ENCODE measurements around the gene PM20D1. TPM values are rescaled to one million over a fixed set of nuclear protein-coding genes. Genes with fewer than 3 reads are reported as not detected.
"Not testable (repeated sequence)": the region's sequence is repeated elsewhere in the genome, so short reads cannot be mapped to it uniquely, and the experiment has no call there.

The PM20D1 gene
- total and polyA plus RNA-seq, 4 experiments from 2014 or later = 1.4 to 1.9 (median 1.8) TPM

GRCh38 chr1:205889006-205889405, 39.1 kb upstream of the PM20D1 start:
- peak overlapping the region in 2 of 8 donors; percentile 35 to 42 for H3K4me3 Mint-ChIP-seq
- H3K4me3 ChIP-seq (ENCODE audit: low read length in 2 of 2); H3K36me3 ChIP-seq (ENCODE audit: insufficient read depth, low read length); H3K27me3 Mint-ChIP-seq; H3K27ac ChIP-seq (ENCODE audit: low read depth, low read length); POLR2A ChIA-PET (ENCODE audit: partially characterized antibody); CTCF ChIA-PET (ENCODE audit: partially characterized antibody); H3K9me3 ChIP-seq (ENCODE audit: control insufficient read depth in 1 of 2, low read length in 2 of 2); H3K4me1 ChIP-seq (ENCODE audit: insufficient read depth, low read length); intact Hi-C loops (cut with micrococcal nuclease); H3K27me3 ChIP-seq (ENCODE audit: insufficient read depth, low read length); H3K36me3 Mint-ChIP-seq; H3K4me1 Mint-ChIP-seq: not testable (repeated sequence)
- peak overlapping the region in 1 of 7 donors; percentile 3 for H3K27ac Mint-ChIP-seq
- peaks cover 0 to 14% (median 4%) of the 10 kb centered on the region in 8 donors for H3K9me3 Mint-ChIP-seq
- peak in 1 of 5 donors; percentile 1 for DNase-seq

- POLR2A ChIA-PET (ENCODE audit: partially characterized antibody) = no interaction called here
- H3K4me3 ChIP-seq (ENCODE audit: low read length in 2 of 2) = no peak overlapping the region
- Mint-ChIP-seq H3K27me3 (peaks cover 2 to 5% of the 10 kb centered on the region in 2 donors), H3K27ac (no peak overlapping the region), H3K4me3 (no peak overlapping the region), H3K4me1 (peaks cover 0 to 3% (median 1%) of the 10 kb centered on the region in 4 donors), H3K36me3 (peaks cover 6 to 11% of the 10 kb centered on the region in 2 donors), H3K9me3 (peaks cover 2 to 38% (median 24%) of the 10 kb centered on the region in 8 donors)
- DNase-seq = no peak
- intact Hi-C loops (cut with micrococcal nuclease) = no loop called here
- H3K9me3 ChIP-seq (ENCODE audit: control insufficient read depth in 1 of 2, low read length in 2 of 2) = peaks cover 0 to 3% of the 10 kb centered on the region in 2 donors
- no peaks in the 10 kb centered on the region for H3K27me3 ChIP-seq (ENCODE audit: insufficient read depth, low read length)
- no peaks in the 10 kb centered on the region for H3K36me3 ChIP-seq (ENCODE audit: insufficient read depth, low read length)
- CTCF ChIA-PET (ENCODE audit: partially characterized antibody) = no interaction called here
- H3K4me1 ChIP-seq (ENCODE audit: insufficient read depth, low read length) = no peaks in the 10 kb centered on the region
- H3K27ac ChIP-seq (ENCODE audit: low read depth, low read length) = no peak overlapping the region
Observed at GRCh38 chr1:205883792-205884191, 33.9 kb upstream of the PM20D1 start.

- Histone ChIP-seq H3K4me1 (ENCODE audit: insufficient read depth, low read length) (no peaks in the 10 kb centered on the region), H3K4me3 (ENCODE audit: low read length in 2 of 2) (no peak overlapping the region), H3K36me3 (ENCODE audit: insufficient read depth, low read length) (no peaks in the 10 kb centered on the region), H3K9me3 (ENCODE audit: control insufficient read depth in 1 of 2, low read length in 2 of 2) (peaks cover 0 to 3% of the 10 kb centered on the region in 2 donors), H3K27ac (ENCODE audit: low read depth, low read length) (no peak overlapping the region), H3K27me3 (ENCODE audit: insufficient read depth, low read length) (no peaks in the 10 kb centered on the region)
- no peak overlapping the region for H3K27ac Mint-ChIP-seq
- intact Hi-C loops (cut with micrococcal nuclease) = no loop called here
- H3K4me1 Mint-ChIP-seq = no peaks in the 10 kb centered on the region
- no peak for DNase-seq
- peaks cover 6 to 11% of the 10 kb centered on the region in 2 donors for H3K36me3 Mint-ChIP-seq
- ChIA-PET POLR2A (ENCODE audit: partially characterized antibody) (no interaction called here), CTCF (ENCODE audit: partially characterized antibody) (no interaction called here)
- H3K27me3 Mint-ChIP-seq = peaks cover 2 to 10% of the 10 kb centered on the region in 2 donors
- peaks cover 4 to 58% (median 35%) of the 10 kb centered on the region in 8 donors for H3K9me3 Mint-ChIP-seq
- H3K4me3 Mint-ChIP-seq = no peak overlapping the region
Observed at GRCh38 chr1:205880923-205881322, 31.0 kb upstream of the PM20D1 start.

GRCh38 chr1:205879974-205880373, 30.0 kb upstream of the PM20D1 start:
- peaks cover 6 to 11% of the 10 kb centered on the region in 2 donors for H3K36me3 Mint-ChIP-seq
- H3K4me1 Mint-ChIP-seq = no peaks in the 10 kb centered on the region
- H3K4me3 ChIP-seq (ENCODE audit: low read length in 2 of 2) = no peak overlapping the region
- POLR2A ChIA-PET (ENCODE audit: partially characterized antibody) = no interaction called here
- peaks cover 4 to 58% (median 35%) of the 10 kb centered on the region in 8 donors for H3K9me3 Mint-ChIP-seq
- no peak overlapping the region for H3K4me3 Mint-ChIP-seq
- H3K27me3 ChIP-seq (ENCODE audit: insufficient read depth, low read length) = no peaks in the 10 kb centered on the region
- CTCF ChIA-PET (ENCODE audit: partially characterized antibody) = no interaction called here
- no peak overlapping the region for H3K27ac ChIP-seq (ENCODE audit: low read depth, low read length)
- H3K4me1 ChIP-seq (ENCODE audit: insufficient read depth, low read length) = no peaks in the 10 kb centered on the region
- H3K27ac Mint-ChIP-seq = no peak overlapping the region
- intact Hi-C loops (cut with micrococcal nuclease) = no loop called here
- no peaks in the 10 kb centered on the region for H3K36me3 ChIP-seq (ENCODE audit: insufficient read depth, low read length)
- no peak for DNase-seq
- peaks cover 0 to 3% of the 10 kb centered on the region in 2 donors for H3K9me3 ChIP-seq (ENCODE audit: control insufficient read depth in 1 of 2, low read length in 2 of 2)
- peaks cover 2 to 10% of the 10 kb centered on the region in 2 donors for H3K27me3 Mint-ChIP-seq

GRCh38 chr1:205878026-205878425, 28.1 kb upstream of the PM20D1 start:
- H3K4me3 ChIP-seq (ENCODE audit: low read length in 2 of 2) = no peak overlapping the region
- peaks cover 0 to 3% of the 10 kb centered on the region in 2 donors for H3K9me3 ChIP-seq (ENCODE audit: control insufficient read depth in 1 of 2, low read length in 2 of 2)
- H3K36me3 ChIP-seq (ENCODE audit: insufficient read depth, low read length) = no peaks in the 10 kb centered on the region
- POLR2A ChIA-PET (ENCODE audit: partially characterized antibody) = no interaction called here
- intact Hi-C loops (cut with micrococcal nuclease) = no loop called here
- no peaks in the 10 kb centered on the region for H3K4me1 ChIP-seq (ENCODE audit: insufficient read depth, low read length)
- Mint-ChIP-seq H3K4me3 (no peak overlapping the region), H3K27me3 (peaks cover 2 to 10% of the 10 kb centered on the region in 2 donors), H3K36me3 (peaks cover 6 to 11% of the 10 kb centered on the region in 2 donors), H3K9me3 (peaks cover 4 to 55% (median 35%) of the 10 kb centered on the region in 8 donors), H3K27ac (no peak overlapping the region), H3K4me1 (no peaks in the 10 kb centered on the region)
- no peak overlapping the region for H3K27ac ChIP-seq (ENCODE audit: low read depth, low read length)
- H3K27me3 ChIP-seq (ENCODE audit: insufficient read depth, low read length) = no peaks in the 10 kb centered on the region
- CTCF ChIA-PET (ENCODE audit: partially characterized antibody) = no interaction called here
- DNase-seq = no peak

- intact Hi-C loops (cut with micrococcal nuclease); H3K4me3 Mint-ChIP-seq; H3K27me3 ChIP-seq (ENCODE audit: insufficient read depth, low read length); H3K4me1 Mint-ChIP-seq; H3K4me1 ChIP-seq (ENCODE audit: insufficient read depth, low read length); H3K4me3 ChIP-seq (ENCODE audit: low read length in 2 of 2); H3K36me3 Mint-ChIP-seq; POLR2A ChIA-PET (ENCODE audit: partially characterized antibody); CTCF ChIA-PET (ENCODE audit: partially characterized antibody); DNase-seq; H3K27ac ChIP-seq (ENCODE audit: low read depth, low read length); H3K27me3 Mint-ChIP-seq; H3K36me3 ChIP-seq (ENCODE audit: insufficient read depth, low read length); H3K9me3 ChIP-seq (ENCODE audit: control insufficient read depth in 1 of 2, low read length in 2 of 2); H3K27ac Mint-ChIP-seq: not testable (repeated sequence)
- H3K9me3 Mint-ChIP-seq = peaks cover 2 to 13% (median 4%) of the 10 kb centered on the region in 8 donors
Observed at GRCh38 chr1:205873148-205873547, 23.2 kb upstream of the PM20D1 start.

- Mint-ChIP-seq H3K4me3 (no peak overlapping the region), H3K9me3 (no peaks in the 10 kb centered on the region), H3K4me1 (no peaks in the 10 kb centered on the region), H3K27ac (no peak overlapping the region), H3K27me3 (peaks cover 0 to 6% of the 10 kb centered on the region in 2 donors), H3K36me3 (no peaks in the 10 kb centered on the region)
- H3K36me3 ChIP-seq (ENCODE audit: insufficient read depth, low read length) = no peaks in the 10 kb centered on the region
- no peak overlapping the region for H3K27ac ChIP-seq (ENCODE audit: low read depth, low read length)
- no peaks in the 10 kb centered on the region for H3K27me3 ChIP-seq (ENCODE audit: insufficient read depth, low read length)
- ChIA-PET CTCF (ENCODE audit: partially characterized antibody) (no interaction called here), POLR2A (ENCODE audit: partially characterized antibody) (no interaction called here)
- no peak for DNase-seq
- H3K4me3 ChIP-seq (ENCODE audit: low read length in 2 of 2) = no peak overlapping the region
- intact Hi-C loops (cut with micrococcal nuclease) = no loop called here
- H3K4me1 ChIP-seq (ENCODE audit: insufficient read depth, low read length) = no peaks in the 10 kb centered on the region
- H3K9me3 ChIP-seq (ENCODE audit: control insufficient read depth in 1 of 2, low read length in 2 of 2) = no peaks in the 10 kb centered on the region
Observed at GRCh38 chr1:205870236-205870635, 20.3 kb upstream of the PM20D1 start.

GRCh38 chr1:205861540-205861939, 11.6 kb upstream of the PM20D1 start:
- intact Hi-C loops (cut with micrococcal nuclease) = no loop called here
- Mint-ChIP-seq H3K4me3 (no peak overlapping the region), H3K9me3 (peaks cover 0 to 9% (median 3%) of the 10 kb centered on the region in 8 donors), H3K4me1 (peaks cover 0 to 6% (median 5%) of the 10 kb centered on the region in 4 donors), H3K36me3 (no peaks in the 10 kb centered on the region), H3K27ac (no peak overlapping the region), H3K27me3 (peaks cover 2 to 4% of the 10 kb centered on the region in 2 donors)
- no peak for DNase-seq
- ChIA-PET CTCF (ENCODE audit: partially characterized antibody) (no interaction called here), POLR2A (ENCODE audit: partially characterized antibody) (no interaction called here)
- H3K27me3 ChIP-seq (ENCODE audit: insufficient read depth, low read length) = no peaks in the 10 kb centered on the region
- H3K36me3 ChIP-seq (ENCODE audit: insufficient read depth, low read length) = no peaks in the 10 kb centered on the region
- H3K27ac ChIP-seq (ENCODE audit: low read depth, low read length) = no peak overlapping the region
- no peaks in the 10 kb centered on the region for H3K9me3 ChIP-seq (ENCODE audit: control insufficient read depth in 1 of 2, low read length in 2 of 2)
- no peaks in the 10 kb centered on the region for H3K4me1 ChIP-seq (ENCODE audit: insufficient read depth, low read length)
- H3K4me3 ChIP-seq (ENCODE audit: low read length in 2 of 2) = no peak overlapping the region
